Stimulated activated CD4-positive, alpha-beta T cell treated with anti-CD3 and anti-CD28 coated beads, Interleukin-12 subunit alpha, Interleukin-12 subunit beta, amount 100 ng/mL, for 24 hours (primary cell): Measurements from ENCODE around the gene EIF4B.
"Not testable (repeated sequence)": the region's sequence is repeated elsewhere in the genome, so short reads cannot be mapped to it uniquely, and the experiment has no call there.

Experiments used
- DNase-seq, 2 experiments: peaks; one replicate each; pipeline ENCODE4 v3.0.0-alpha.2; 2020; ENCODE audit warnings: low read depth in 2 of 2

The EIF4B gene

DNA sequence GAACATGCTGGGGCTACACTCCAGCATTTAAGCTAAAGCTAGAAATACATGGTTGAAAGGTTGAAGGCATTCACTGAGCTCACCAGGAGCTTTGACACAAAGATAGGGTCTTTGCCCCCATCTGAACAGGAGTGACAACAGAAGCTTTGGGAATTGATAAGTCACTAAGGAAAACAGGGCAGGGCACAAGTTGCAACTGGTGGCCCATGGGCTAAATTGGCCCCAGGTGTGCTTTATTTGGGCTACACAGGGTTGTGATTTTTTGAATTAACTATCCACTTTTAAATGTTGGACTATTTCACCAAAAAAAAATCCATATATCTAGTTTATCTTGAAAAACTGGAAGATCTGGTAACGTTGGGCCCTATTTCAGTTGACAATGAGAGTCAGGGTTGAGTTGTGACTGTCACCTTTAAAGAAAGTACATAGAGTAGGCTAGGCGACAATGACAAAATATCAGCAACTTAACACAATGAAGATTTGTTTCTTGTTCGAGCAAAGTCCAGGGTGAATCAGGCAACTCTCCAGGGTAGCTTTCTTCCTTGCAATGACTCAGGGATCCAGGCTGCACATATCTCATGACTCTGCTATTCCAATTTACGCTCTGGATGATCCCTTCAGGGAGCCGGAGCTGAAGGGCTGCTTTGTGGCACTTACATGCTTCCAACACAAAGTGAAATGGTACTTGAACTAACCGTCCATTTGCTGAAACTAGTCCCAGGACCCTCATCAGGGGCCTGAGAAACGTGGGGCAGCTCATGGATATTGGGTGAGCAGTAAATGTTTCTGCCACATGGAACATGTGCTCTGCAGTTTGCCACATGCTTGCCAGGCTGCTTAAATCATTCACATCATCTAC lies 13.3 kb upstream of the EIF4B start:
- DNase-seq: no peak

DNA sequence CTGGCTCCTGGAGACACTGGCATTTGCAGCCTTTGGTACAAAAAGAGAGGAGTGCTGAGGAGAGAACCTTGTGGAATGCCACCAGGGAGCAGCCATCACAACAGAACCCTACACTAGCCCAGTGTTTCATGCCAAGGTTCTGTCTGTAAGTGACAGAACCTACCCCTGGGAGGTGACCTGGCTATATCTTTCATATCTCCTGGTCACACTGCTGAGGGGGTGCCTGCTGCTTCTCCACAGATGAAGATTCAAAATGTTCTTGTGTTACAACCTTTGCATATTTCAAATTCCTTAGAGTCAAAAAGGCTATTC lies 12.7 kb upstream of the EIF4B start:
- DNase-seq: no peak

DNA sequence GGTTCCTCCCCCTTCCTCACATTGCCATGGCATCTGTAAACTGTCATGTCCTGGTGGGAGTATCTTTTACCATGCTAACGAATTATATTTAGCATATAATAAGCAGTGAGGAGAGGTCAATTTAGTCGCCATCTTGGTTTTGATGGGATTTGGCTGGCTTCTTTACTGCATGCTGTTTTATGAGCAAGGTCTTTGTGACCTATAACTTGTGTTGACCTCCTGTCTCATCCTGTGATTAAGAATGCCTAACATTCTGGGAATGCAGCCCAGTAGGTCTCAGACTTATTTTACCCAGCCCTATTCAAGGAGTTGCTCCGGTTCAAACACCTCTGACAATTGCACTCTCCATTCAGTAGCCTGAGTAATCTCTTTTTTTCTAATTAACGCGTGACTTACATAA lies 2.1 kb upstream of the EIF4B start:
- DNase-seq: no peak

DNA sequence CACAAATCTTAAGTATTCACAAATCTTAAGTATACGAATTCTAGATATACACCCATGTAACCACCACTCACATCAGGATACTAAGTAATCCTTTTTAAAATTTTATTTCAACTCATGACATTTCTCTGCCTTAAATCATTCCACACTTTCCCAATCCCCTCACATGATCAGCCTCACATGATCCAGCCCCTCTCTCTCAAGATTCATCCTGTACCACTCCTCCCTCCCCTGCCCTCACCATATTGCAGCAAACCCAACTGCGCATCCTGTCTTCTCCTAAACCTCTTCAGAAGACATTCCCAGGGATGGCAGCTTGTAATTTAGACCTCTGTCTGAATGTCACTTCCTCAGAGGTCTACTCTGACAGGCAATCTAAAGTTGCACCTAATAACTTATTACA lies 1.7 kb upstream of the EIF4B start:
- no peak for DNase-seq

DNA sequence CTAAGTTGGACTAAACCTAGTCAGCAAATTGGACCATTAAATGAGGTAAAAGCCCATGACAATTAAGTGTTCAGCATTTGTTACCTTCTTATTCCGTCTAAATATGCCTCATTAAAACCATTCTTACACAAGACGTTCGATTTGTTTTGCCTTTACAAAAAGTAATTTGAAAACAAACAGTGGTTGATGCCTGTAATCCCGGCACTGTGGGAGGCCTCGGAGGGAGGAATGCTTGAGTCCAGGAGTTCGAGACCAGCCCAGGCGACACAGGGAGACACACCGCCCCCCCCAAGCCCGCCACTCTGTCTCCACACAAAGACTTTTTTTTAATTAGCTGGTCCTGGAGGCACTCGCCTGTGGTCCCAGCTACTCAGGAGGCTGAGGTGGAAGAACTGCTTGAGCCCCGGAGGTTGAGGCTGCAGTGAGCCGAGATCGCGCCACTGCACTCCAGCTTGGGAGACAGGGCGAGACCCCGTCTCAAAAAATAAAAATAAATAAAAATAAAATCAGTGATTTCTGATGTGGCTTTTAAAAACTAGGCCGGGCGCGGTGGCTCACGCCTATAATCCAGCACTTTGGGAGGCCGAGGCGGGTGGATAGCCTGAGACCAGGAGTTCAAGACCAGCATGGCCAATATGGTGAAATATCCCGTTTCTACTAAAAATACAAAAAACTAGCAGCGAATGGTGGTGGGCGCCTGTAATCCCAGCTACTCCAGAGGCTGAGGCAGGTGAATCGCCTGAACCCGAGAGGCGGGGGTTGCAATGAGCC lies 856 bp upstream of the EIF4B start:
- DNase-seq: no peak

DNA sequence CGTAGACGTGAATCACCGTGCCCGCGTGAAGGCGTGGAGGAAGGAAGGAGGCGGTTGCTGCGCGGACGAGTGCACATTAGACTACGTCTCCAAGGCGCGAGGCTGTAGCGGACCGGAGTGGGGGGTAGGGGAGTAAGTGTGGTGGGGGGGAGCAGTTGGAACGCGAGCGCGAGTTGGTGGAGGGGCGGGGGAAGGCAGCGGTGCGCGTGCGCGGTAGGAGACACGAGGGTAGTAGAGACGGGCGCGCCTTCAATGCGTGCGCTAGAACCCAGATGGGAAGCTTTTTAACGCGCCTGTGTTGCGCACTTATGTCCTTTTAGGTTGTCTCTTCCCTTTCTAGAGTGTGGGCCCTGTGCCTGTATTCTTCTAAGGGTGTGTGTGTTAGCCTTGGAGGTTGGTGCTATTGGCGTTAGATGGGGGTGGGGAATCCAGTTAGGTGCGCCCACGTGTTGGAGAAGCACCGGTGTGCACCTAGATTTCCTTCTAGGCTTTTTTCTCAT lies 604 bp downstream of the EIF4B start:
- peak; percentile 78 to 79 for DNase-seq

DNA sequence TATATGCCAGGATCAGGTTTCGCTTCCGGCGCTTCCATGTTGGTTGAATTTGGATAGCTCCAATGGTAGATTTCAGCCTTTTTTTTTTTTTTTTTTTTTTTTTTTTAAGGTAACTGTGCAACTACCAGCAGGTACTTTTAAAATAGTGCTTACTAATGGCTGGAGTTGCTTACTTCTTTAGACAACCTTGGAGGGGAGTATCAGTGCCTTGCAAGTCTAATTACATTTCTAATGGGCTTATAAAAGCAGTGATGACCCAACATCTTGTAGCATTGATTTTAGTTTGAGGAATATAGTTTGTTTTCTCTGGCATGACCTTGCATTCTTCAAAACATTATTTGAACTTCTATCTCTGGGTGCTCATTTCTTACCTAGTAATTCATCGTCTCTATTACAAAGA lies 1.1 kb downstream of the EIF4B start:
- DNase-seq: no peak

DNA sequence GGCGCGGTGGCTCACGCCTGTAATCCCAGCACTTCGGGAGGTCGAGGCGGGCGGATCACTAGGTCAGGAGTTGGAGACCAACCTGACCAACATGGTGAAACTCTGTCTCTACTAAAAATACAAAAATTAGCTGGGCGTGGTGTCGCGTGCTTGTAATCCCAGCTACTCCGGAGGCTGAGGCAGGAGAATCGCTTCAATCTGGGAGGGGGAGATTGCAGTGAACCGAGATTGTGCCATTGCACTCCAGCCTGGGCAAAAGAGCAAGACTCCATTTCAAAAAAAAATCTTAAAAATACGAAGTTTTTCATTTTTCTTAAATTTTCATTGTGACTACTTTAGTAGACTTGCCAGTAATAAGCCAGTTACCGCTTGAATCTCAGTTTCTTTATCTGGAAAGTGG lies 2.5 kb downstream of the EIF4B start:
- DNase-seq: not testable (repeated sequence)

DNA sequence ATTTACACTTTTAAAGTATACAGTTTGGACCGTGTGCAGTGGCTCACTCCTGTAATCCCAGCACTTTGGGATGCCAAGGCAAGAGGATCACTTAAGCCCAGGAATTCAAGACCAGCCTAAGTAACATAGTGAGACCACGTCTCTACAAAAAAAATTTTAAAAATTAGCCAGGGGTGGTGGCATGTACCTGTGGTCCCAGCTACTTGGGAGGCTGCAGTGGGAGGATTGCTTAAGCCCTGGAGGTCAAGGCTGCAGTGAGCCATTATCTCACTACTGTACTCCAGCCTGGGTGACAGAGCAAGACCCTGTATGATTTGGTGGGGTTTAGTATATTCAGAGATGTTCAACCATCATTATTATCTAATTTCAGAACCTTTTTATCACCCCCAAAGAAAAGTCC lies 4.7 kb downstream of the EIF4B start:
- no peak for DNase-seq

DNA sequence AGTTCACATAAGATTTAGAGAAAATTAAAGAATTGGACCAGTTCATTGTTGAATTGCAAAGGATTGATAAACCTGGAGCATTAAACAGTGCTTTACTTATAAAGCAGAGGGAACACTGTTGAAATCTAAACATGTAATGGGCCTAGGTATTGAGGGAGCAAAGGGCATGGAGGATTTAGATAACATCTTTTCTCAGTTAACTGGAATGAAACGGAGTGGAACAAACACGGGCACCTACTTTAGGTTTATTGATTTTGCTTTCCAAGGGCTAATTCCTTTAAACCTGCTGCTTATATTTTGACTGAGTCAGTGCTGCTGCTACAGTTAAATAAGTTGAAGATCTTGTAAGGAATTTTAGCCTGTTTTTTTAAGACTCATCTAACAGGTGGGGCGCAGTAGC lies 5.6 kb downstream of the EIF4B start:
- DNase-seq: no peak

DNA sequence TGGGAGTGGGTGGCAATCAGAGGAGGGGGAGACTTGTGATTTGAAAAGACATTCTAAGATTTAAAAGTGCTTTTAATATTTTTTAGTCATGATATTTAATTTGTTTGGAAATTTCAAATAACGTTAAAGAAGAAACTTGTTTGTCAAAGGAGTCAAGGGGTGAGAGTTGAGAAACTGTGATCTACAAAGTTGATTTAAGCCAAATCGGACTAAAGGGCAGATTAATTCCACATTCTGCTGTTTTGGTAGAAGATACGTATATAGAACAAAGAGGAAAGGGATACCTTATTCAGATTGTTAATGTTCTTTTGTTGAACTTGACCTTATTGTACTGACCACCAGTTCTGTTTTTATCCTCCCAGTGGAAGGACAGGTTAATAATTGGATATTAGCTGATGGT lies 6.7 kb downstream of the EIF4B start:
- no peak for DNase-seq

DNA sequence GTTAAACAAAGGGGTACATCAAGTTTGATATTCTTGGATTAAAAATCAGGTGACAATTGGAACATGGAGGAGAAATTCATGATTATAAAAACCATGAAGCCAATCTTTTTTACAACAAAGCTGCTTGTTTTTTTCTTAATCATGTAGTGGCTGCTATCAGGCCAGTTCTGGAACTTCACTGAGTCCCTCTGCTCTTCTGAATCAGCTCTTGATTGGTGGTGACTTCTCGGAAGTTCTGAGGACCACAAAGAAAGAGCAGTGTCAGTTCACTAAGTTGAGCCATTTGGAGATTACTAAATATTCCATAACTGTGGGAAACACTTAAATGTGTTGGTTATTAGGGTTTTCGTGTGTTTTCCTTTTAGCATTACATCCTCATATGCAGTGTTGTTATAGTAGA lies 8.5 kb downstream of the EIF4B start:
- DNase-seq: no peak

DNA sequence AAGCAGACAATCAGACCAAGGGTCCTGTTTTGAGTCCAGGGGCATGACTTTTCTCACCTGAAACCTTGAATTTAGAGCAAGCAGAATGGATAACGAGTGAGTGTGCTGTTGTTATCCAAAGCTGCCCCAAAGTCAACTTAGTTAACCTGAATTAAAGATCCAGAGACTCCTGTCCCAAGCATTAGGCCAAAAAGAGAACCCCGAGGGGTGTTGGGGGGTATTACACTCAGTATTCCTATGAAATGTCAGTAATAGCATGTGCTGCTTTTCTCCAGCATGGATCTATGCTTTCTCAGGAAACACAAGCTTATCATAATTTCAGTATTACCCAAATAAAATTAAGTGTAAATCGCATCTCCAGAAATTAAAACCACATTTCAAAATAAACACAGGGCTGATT lies 19.0 kb downstream of the EIF4B start:
- no peak for DNase-seq

DNA sequence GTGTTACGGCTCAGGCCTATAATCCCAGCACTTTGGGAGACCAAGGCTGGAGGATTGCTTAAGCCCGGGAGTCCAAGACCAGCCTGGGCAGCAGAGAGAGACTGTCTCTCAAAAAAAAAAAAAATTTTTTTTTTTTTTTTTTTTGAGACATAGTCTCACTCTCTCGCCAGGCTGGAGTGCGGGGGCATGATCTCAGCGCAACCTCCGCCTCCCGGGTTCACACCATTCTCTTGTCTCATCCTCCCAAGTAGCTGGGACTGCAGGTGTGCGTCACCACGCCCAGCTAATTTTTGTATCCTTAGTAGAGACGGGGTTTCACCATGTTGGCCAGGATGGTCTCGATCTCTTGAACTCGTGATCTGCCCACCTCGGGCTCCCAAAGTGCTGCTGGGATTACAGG lies 20.8 kb downstream of the EIF4B start:
- not testable (repeated sequence) for DNase-seq

DNA sequence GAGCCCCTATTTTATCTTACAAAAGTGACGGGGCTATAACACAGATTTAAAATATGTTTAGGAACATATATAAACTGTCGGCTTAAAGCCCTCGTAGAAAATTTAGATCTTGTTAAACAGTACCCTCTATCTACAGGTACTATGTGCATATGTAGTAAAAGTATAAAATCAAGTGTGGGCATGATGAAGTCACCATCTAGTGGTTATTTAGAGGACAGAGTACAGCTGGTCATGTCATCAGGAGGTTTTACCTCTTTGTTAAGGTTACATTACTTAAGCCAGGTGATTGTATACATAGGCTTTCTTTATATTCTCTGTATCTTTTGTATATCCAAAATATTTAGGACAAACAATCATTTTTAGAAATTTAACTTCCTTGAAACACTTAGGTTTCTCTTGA lies 25.4 kb downstream of the EIF4B start:
- DNase-seq: no peak

DNA sequence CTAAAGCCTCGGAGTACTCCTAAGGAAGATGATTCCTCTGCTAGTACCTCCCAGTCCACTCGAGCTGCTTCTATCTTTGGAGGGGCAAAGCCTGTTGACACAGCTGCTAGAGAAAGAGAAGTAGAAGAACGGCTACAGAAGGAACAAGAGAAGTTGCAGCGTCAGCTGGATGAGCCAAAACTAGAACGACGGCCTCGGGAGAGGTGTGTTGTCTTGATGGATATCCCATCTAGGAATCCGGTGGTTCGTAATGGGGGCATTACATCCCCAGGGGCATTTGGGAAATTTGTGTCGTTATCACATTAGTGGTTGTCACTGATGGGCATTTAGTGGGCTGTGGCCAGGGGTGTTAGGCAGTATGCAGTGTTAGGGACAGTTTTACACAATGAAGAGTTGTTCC lies 27.6 kb downstream of the EIF4B start:
- DNase-seq: not testable (repeated sequence)

DNA sequence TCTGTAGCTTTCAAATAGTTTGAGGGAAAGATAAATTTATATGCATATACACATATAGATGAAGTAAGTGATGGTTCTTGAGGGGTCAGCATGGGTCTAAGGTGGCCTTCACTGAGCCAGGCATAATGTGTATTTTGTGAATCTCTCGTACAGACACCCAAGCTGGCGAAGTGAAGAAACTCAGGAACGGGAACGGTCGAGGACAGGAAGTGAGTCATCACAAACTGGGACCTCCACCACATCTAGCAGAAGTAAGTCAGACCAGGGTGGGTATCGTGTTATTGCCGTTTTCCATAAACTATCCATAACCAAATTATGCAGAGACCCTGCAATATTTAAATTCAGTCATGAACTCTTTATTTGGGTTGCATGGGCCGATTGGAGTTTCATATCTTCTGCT lies 28.2 kb downstream of the EIF4B start:
- no peak for DNase-seq

DNA sequence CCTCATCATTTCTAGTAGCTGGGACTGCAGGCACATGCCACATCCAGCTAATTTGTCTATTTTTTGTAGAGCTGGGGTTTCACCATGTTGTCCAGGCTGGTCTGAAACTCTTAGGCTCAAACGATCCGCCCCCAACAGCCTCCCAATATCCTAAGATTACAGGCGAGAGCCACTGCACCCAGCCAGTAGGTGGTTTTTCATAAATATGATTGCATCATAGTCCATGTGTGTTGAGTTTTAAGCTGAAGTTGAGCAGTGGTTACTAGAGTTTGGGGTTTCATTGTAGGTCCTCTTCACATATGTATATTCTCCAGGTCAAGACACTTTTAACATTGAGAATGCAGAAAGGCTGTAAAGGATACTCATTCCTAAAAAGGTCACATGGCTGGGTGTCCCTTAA lies 30.5 kb downstream of the EIF4B start:
- DNase-seq: no peak

DNA sequence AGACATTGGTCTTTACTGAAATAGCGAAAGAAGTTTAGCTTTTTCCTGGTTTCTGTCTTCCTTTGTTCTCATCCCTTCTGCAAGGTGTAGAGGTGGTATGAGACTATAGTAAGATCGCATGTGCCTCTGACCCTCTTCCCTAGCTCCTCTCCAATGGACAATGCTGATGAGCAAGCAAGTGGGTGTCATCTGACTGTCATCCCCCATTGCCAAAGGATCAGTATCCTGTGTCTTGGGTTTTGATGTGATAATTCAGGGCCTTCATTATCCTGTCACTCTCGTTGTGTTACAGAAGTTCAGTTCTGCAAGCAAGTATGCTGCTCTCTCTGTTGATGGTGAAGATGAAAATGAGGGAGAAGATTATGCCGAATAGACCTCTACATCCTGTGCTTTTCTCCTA lies 33.6 kb downstream of the EIF4B start:
- no peak for DNase-seq

DNA sequence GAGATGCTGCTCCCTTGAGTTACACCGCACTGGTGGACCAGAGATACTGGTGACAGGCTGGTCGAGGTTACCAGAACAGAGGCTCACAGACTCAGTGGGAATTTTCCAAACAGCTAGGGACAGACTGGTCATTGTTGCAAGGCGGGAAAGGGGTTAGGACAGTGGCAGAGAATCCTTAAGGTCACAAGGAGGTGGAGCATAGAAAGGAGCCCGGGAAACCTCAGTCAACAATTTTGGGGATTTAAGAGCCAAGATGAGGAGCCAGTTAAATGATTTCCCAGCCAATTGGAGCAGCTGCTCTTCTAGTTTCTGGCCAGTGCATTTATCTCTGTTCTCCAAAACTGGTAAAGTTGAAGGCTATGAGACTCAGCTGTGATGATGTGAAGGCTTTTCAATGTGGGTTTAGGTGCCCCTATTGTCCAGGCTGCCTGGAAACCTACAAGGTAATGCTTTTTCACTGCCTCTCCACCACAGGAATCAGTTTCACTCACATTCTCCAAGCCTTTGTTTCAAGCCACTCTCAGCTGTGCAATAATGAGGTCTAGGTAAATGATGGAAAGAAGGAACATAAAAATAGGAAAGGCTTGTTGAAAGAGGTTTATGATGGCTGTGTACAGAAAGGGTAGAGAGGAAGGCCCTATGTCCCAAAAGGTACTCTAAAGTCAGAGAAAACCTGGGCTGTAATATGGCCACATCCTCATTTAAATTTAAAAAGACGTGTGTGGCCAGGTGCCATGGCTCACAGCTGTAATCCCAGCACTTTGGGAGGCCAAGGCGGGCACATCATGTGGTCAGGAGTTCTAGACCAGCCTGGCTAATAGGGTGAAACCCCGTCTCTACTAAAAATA lies 36.6 kb downstream of the EIF4B start:
- no peak for DNase-seq

DNA sequence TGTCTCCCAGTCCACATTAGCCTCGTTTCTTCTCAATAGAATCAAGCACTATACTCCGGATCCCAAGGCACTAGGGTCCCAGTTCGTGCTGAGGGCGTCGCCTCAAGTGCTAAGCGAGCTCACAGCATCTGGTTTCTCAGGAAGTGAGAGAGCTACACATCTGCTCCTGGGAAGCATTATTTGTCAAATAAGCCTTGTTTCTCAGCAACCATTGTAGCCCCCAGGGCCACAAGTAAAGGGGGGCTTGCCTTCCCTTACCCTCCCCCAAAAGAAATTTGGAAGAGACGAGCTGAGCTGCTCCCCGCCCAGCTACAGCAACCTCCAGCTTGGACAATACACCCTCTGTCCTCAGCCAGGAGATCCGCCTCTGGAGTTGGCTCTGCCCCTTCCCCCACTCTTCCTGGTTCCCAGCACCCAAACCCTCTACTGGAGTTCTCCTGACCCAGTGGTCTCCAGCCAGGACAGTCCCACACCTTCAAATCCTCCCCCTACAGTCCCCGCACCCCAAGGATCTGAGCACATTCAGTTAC lies 37.9 kb downstream of the EIF4B start:
- no peak for DNase-seq
